Loucy (cell line): ENCODE measurements around the gene FOXK1.

Experiments used
- H2AFZ ChIP-seq: fragments of 200-600 bp; sonication (generic); 2 replicates; pipeline ENCODE4 v1.6.0; 2016; ENCODE audit warnings: antibody characterized with exemption, mild to moderate bottlenecking, low read length, moderate library complexity
- H3F3A ChIP-seq: fragments of 200-600 bp; 2 replicates; pipeline ENCODE4 v1.6.0; 2016; ENCODE audit warnings: antibody characterized with exemption, low read depth, mild to moderate bottlenecking
- H3K27me3 ChIP-seq: fragments of 200-600 bp; sonication (generic); 2 replicates; pipeline ENCODE4 v1.6.1; 2014; ENCODE audit warnings: low read length, mild to moderate bottlenecking; ENCODE audit not compliant: insufficient read depth, poor library complexity, severe bottlenecking
- H3K36me3 ChIP-seq: fragments of 200-600 bp; sonication (generic); 2 replicates; pipeline ENCODE4 v1.6.1; 2016; ENCODE audit warnings: low read length; ENCODE audit not compliant: insufficient read depth
- H3K4me1 ChIP-seq: fragments of 200-600 bp; sonication (generic); 2 replicates; pipeline ENCODE4 v1.5.1; 2014; ENCODE audit warnings: low read length, mild to moderate bottlenecking; ENCODE audit not compliant: insufficient read depth, poor library complexity, severe bottlenecking
- H3K4me2 ChIP-seq: fragments of 200-600 bp; sonication (generic); 2 replicates; pipeline ENCODE4 v1.6.0; 2014; ENCODE audit warnings: antibody characterized with exemption, low read length, low read depth, mild to moderate bottlenecking; ENCODE audit not compliant: poor library complexity, severe bottlenecking
- H3K4me3 ChIP-seq: fragments of 200-600 bp; sonication (generic); 2 replicates; pipeline ENCODE4 v1.5.1; 2014; ENCODE audit warnings: low read length, mild to moderate bottlenecking, mixed read lengths; ENCODE audit not compliant: poor library complexity, severe bottlenecking
- H3K79me2 ChIP-seq: fragments of 200-600 bp; sonication (generic); 2 replicates; pipeline ENCODE4 v1.6.1; 2014; ENCODE audit warnings: low read length; ENCODE audit not compliant: insufficient read depth
- H3K9ac ChIP-seq: fragments of 200-600 bp; sonication (generic); 2 replicates; pipeline ENCODE4 v1.6.0; 2014; ENCODE audit warnings: mild to moderate bottlenecking, low read depth, low read length, moderate library complexity; ENCODE audit not compliant: poor library complexity, severe bottlenecking
- H3K9me2 ChIP-seq: fragments of 200-600 bp; sonication (generic); replicated peaks from 2 replicates; pipeline ENCODE4 v1.6.1; 2016; ENCODE audit warnings: low read depth, low read length, mixed read lengths
- H3K9me3 ChIP-seq: fragments of 200-600 bp; sonication (generic); 2 replicates; pipeline ENCODE4 v1.6.1; 2014; ENCODE audit warnings: mild to moderate bottlenecking, antibody characterized with exemption, low read length, low read depth; ENCODE audit not compliant: insufficient read depth
- H4K20me1 ChIP-seq: fragments of 200-600 bp; sonication (generic); 2 replicates; pipeline ENCODE4 v1.6.0; 2014; ENCODE audit warnings: antibody characterized with exemption, low read length, mild to moderate bottlenecking; ENCODE audit not compliant: insufficient read depth, poor library complexity, severe bottlenecking
- CTCF ChIP-seq: fragments of 200-600 bp; sonication (generic); conservative IDR thresholded peaks from 2 replicates; pipeline ENCODE4 v1.5.1; 2014; ENCODE audit warnings: mild to moderate bottlenecking, antibody characterized with exemption, low read length
- EZH2phosphoT487 ChIP-seq: fragments of 200-600 bp; IDR thresholded peaks from 2 replicates; pipeline ENCODE4 v1.6.1; 2018; ENCODE audit warnings: antibody characterized with exemption, mild to moderate bottlenecking, moderate library complexity, borderline replicate concordance

Gene FOXK1

GRCh38 chr7:4794591-4795350, 112.7 kb downstream of the FOXK1 start:
- Histone ChIP-seq H4K20me1 (no peaks in the 10 kb centered on the region), H3K79me2 (no peaks in the 10 kb centered on the region), H3K9ac (no peak overlapping the region), H3K9me3 (no peaks in the 10 kb centered on the region), H3K4me2 (no peak overlapping the region), H3F3A (no peaks in the 10 kb centered on the region), H3K4me1 (no peaks in the 10 kb centered on the region), H3K9me2 (no peaks in the 10 kb centered on the region), H3K36me3 (peaks cover 10% of the 10 kb centered on the region; the same call in 1 of the 2 replicates), H3K4me3 (no peak overlapping the region), H2AFZ (no peak overlapping the region), H3K27me3 (no peaks in the 10 kb centered on the region)
- TF ChIP-seq EZH2phosphoT487 (no peak), CTCF (no peak)

GRCh38 chr7:4796453-4796852, 114.4 kb downstream of the FOXK1 start:
- Histone ChIP-seq H3K79me2 (no peaks in the 10 kb centered on the region), H3K4me2 (no peak overlapping the region), H3K9me2 (no peaks in the 10 kb centered on the region), H3K4me3 (no peak overlapping the region), H3K36me3 (peaks cover 3% of the 10 kb centered on the region; the same call in 1 of the 2 replicates), H3K9ac (no peak overlapping the region), H3K4me1 (no peaks in the 10 kb centered on the region), H4K20me1 (no peaks in the 10 kb centered on the region), H3F3A (no peaks in the 10 kb centered on the region), H3K27me3 (no peaks in the 10 kb centered on the region), H2AFZ (no peak overlapping the region), H3K9me3 (no peaks in the 10 kb centered on the region)
- no peak for TF ChIP-seq CTCF
- TF ChIP-seq EZH2phosphoT487: no peak

GRCh38 chr7:4797858-4798705, 116.0 kb downstream of the FOXK1 start:
- Histone ChIP-seq H3K9ac (no peak overlapping the region), H3F3A (no peaks in the 10 kb centered on the region), H3K79me2 (no peaks in the 10 kb centered on the region), H3K36me3 (no peaks in the 10 kb centered on the region), H4K20me1 (no peaks in the 10 kb centered on the region), H2AFZ (no peak overlapping the region), H3K4me1 (no peaks in the 10 kb centered on the region), H3K27me3 (no peaks in the 10 kb centered on the region), H3K9me2 (no peaks in the 10 kb centered on the region), H3K4me3 (no peak overlapping the region), H3K4me2 (no peak overlapping the region), H3K9me3 (no peaks in the 10 kb centered on the region)
- TF ChIP-seq CTCF: peak; percentile 60
- no peak for TF ChIP-seq EZH2phosphoT487
